AG09309 (cell line): ENCODE data around the gene IFT22.

Experiments
- DNase-seq: peaks from one replicate; pipeline ENCODE4 v3.0.0-alpha.2; 2010; ENCODE audit warnings: low read depth
- H3K4me3 ChIP-seq: 2 replicates; pipeline ENCODE4 v1.5.1; 2011; ENCODE audit warnings: mild to moderate bottlenecking, low read depth, low read length, moderate library complexity; ENCODE audit not compliant: control insufficient read depth
- CTCF ChIP-seq: IDR thresholded peaks from 2 replicates; pipeline ENCODE4 v1.5.1; 2011; ENCODE audit warnings: mild to moderate bottlenecking, low read depth, low read length, inconsistent platforms; ENCODE audit not compliant: insufficient read depth, control insufficient read depth; ENCODE audit errors: missing control alignments

IFT22 gene

GRCh38 chr7:101315336-101315735 is 6.3 kb downstream of the IFT22 start:
- DNase-seq = no peak

GRCh38 chr7:101308245-101309085 is 13.1 kb downstream of the IFT22 start:
- H3K4me3 ChIP-seq = peak overlapping the region; percentile 41
- TF ChIP-seq CTCF = no peak
- DNase-seq = no peak

More at GRCh38 chr7:101315336-101315735, 6.3 kb downstream of the IFT22 start:
- TF ChIP-seq CTCF = peak; percentile 62
- no peak overlapping the region for H3K4me3 ChIP-seq

GRCh38 chr7:101306307-101306706 is 15.3 kb downstream of the IFT22 start:
- DNase-seq = no peak
- H3K4me3 ChIP-seq = no peak overlapping the region
- no peak for TF ChIP-seq CTCF

GRCh38 chr7:101303102-101303701 is 18.4 kb downstream of the IFT22 start:
- no peak overlapping the region for H3K4me3 ChIP-seq
- DNase-seq = no peak
- TF ChIP-seq CTCF = no peak

- H3K4me3 ChIP-seq = no peak overlapping the region
- no peak for DNase-seq
- no peak for TF ChIP-seq CTCF
Observed at GRCh38 chr7:101302641-101303101, 18.9 kb downstream of the IFT22 start.

GRCh38 chr7:101300465-101301376 is 20.9 kb downstream of the IFT22 start:
- no peak overlapping the region for H3K4me3 ChIP-seq
- no peak for TF ChIP-seq CTCF
- no peak for DNase-seq
